Keratinocyte (primary cell): ENCODE results near the gene ALDOB. TPM values are rescaled to one million over a fixed set of nuclear protein-coding genes. Genes with fewer than 3 reads are reported as not detected.

Experiments used
- DNase-seq: peaks from one replicate; pipeline ENCODE4 v3.0.0-alpha.2; 2011; ENCODE audit warnings: low read depth, missing footprints, low spot score
- FAIRE-seq: peaks from 2 replicates; lab custom pipeline; 2011; peaks lifted over from hg19 to GRCh38; lab: Jason Lieb, UNC
- H2AFZ ChIP-seq: 2 replicates; pipeline ENCODE4 v1.6.0; 2012; ENCODE audit warnings: low read length, control low read depth, inconsistent platforms; ENCODE audit not compliant: control insufficient read depth
- H3K27ac ChIP-seq: 2 replicates; pipeline ENCODE4 v1.5.1; 2011; ENCODE audit warnings: low read length; ENCODE audit not compliant: control insufficient read depth, insufficient read depth
- H3K27me3 ChIP-seq: 3 replicates; pipeline ENCODE4 v1.6.0; 2011; ENCODE audit warnings: low read length; ENCODE audit not compliant: control insufficient read depth, insufficient read depth; ENCODE audit errors: extremely low read depth
- H3K36me3 ChIP-seq, 2 experiments: 2 replicates in 1 of 2; 3 replicates in 1 of 2; pipeline ENCODE4 v1.5.1; 2011; ENCODE audit warnings: low read length in 2 of 2, mild to moderate bottlenecking in 1 of 2; ENCODE audit not compliant: control insufficient read depth in 2 of 2, insufficient read depth in 2 of 2; ENCODE audit errors: extremely low read depth in 1 of 2
- H3K4me1 ChIP-seq: 3 replicates; pipeline ENCODE4 v1.5.1; 2011; ENCODE audit warnings: low read length; ENCODE audit not compliant: control insufficient read depth, insufficient read depth; ENCODE audit errors: extremely low read depth
- H3K4me2 ChIP-seq: 3 replicates; pipeline ENCODE4 v1.6.0; 2011; ENCODE audit warnings: low read depth, low read length; ENCODE audit not compliant: control insufficient read depth, insufficient read depth; ENCODE audit errors: extremely low read depth
- H3K4me3 ChIP-seq, 3 experiments: fragments of 200-600 bp in 1 of 3; sonication (generic) in 1 of 3; 2 replicates in 2 of 3; 3 replicates in 1 of 3; pipeline ENCODE4 v1.5.1; 2011 to 2016; ENCODE audit warnings: low read length in 3 of 3, mild to moderate bottlenecking in 3 of 3, control low read depth in 2 of 3, inconsistent platforms in 1 of 3, low read depth in 1 of 3, mixed read lengths in 1 of 3, mixed run types in 1 of 3, moderate library complexity in 1 of 3; ENCODE audit not compliant: control insufficient read depth in 2 of 3, insufficient read depth in 2 of 3; ENCODE audit errors: extremely low read depth in 1 of 3
- H3K79me2 ChIP-seq: 2 replicates; pipeline ENCODE4 v1.6.0; 2012; ENCODE audit warnings: low read length; ENCODE audit not compliant: control insufficient read depth, insufficient read depth
- H3K9ac ChIP-seq: 3 replicates; pipeline ENCODE4 v1.6.0; 2011; ENCODE audit warnings: low read length; ENCODE audit not compliant: control insufficient read depth, insufficient read depth; ENCODE audit errors: extremely low read depth
- H3K9me1 ChIP-seq: 3 replicates; pipeline ENCODE4 v1.6.0; 2011; ENCODE audit warnings: low read length; ENCODE audit not compliant: control insufficient read depth, insufficient read depth; ENCODE audit errors: extremely low read depth
- H3K9me3 ChIP-seq: 2 replicates; pipeline ENCODE4 v1.5.1; 2012; ENCODE audit warnings: low read depth, low read length; ENCODE audit not compliant: control insufficient read depth
- H4K20me1 ChIP-seq: 3 replicates; pipeline ENCODE4 v1.6.0; 2011; ENCODE audit warnings: low read length; ENCODE audit not compliant: control insufficient read depth, insufficient read depth; ENCODE audit errors: extremely low read depth
- CTCF ChIP-seq, 3 experiments: IDR thresholded peaks in 1 of 3; conservative IDR thresholded peaks in 1 of 3; optimal IDR thresholded peaks in 1 of 3; 2 replicates in 2 of 3; 3 replicates in 1 of 3; pipeline versions ENCODE3 to v1.5.1; 2011; ENCODE audit warnings: low read length in 3 of 3, mild to moderate bottlenecking in 3 of 3, moderate library complexity in 2 of 3, control low read depth in 1 of 3, inconsistent platforms in 1 of 3; ENCODE audit not compliant: insufficient read depth in 2 of 3; ENCODE audit errors: extremely low read depth in 1 of 3
- EZH2 ChIP-seq: IDR thresholded peaks from one replicate; pipeline ENCODE4 v1.6.1; 2012; ENCODE audit warnings: inconsistent platforms, mild to moderate bottlenecking, low read length, moderate library complexity
- dilution Hi-C: fragments of 300-500 bp; cut with MboI; formaldehyde crosslinking; loops from one replicate; pipeline ENCODE4 v1.7.0; 2020; ENCODE audit warnings: low sequenced_read_pairs; ENCODE audit not compliant: extremely low pct_ligation_motif_present
- polyA plus RNA-seq, 5 experiments: library from polyadenylated mRNA; depleted of rRNA in 3 of 5; stranded (reverse) in 3 of 5; stranded (forward) in 1 of 5; unstranded in 1 of 5; fragments of >200 nt; gene quantifications; 1 replicate in 1 of 5; 2 replicates in 3 of 5; 3 replicates in 1 of 5; pipeline versions ENCODE4 v1.2.1 to v1.2.3, GENCODE V29; 2011 to 2012; ENCODE audit warnings: missing spikeins in 2 of 5, low read depth in 1 of 5, low replicate concordance in 1 of 5
- small RNA-seq, 3 experiments: library from RNA; depleted of rRNA; stranded (forward); fragments of <200 nt; gene quantifications; one replicate each; pipeline ENCODE3, GENCODE V24; 2012; ENCODE audit warnings: low read depth in 3 of 3, low replicate concordance in 1 of 3; ENCODE audit not compliant: insufficient read length in 3 of 3

Gene ALDOB
- polyA plus RNA-seq, 1 donor (not counting 4 experiments of a cell fraction or from before 2014, with no cell fraction given) = not detected

- Histone ChIP-seq H3K9me3 (no peaks in the 10 kb centered on the region), H3K4me2 (no peak overlapping the region), H3K4me1 (peaks cover 8% of the 10 kb centered on the region), H3K4me3 (no peak overlapping the region), H4K20me1 (no peaks in the 10 kb centered on the region), H3K9me1 (no peaks in the 10 kb centered on the region), H2AFZ (no peak overlapping the region), H3K27ac (no peak overlapping the region), H3K79me2 (no peaks in the 10 kb centered on the region), H3K9ac (no peak overlapping the region), H3K27me3 (no peaks in the 10 kb centered on the region), H3K36me3 (no peaks in the 10 kb centered on the region)
- DNase-seq (no peak), FAIRE-seq (no peak)
- TF ChIP-seq CTCF (optimal IDR thresholded peaks at IDR 0.05 in 1 of 3, IDR thresholded peaks at IDR 0.05 in 1 of 3, conservative IDR thresholded peaks at IDR 0.05 in 1 of 3; ENCODE audit: extremely low read depth in 1 of 3, insufficient read depth in 2 of 3, low read length in 3 of 3) = no peak
- no peak for TF ChIP-seq EZH2
- dilution Hi-C loops = no loop called here
Observed at GRCh38 chr9:101372327-101373118, 63.1 kb downstream of the ALDOB start.

GRCh38 chr9:101371813-101372212 lies 63.8 kb downstream of the ALDOB start:
- no peak for DNase-seq
- H3K27ac ChIP-seq = no peak overlapping the region

More at GRCh38 chr9:101371813-101372212, 63.8 kb downstream of the ALDOB start:
- H3K4me3 ChIP-seq = no peak overlapping the region
- no peaks in the 10 kb centered on the region for H4K20me1 ChIP-seq
- no peaks in the 10 kb centered on the region for H3K9me1 ChIP-seq
- dilution Hi-C loops = no loop called here
- H3K79me2 ChIP-seq = no peaks in the 10 kb centered on the region
- H3K9ac ChIP-seq = no peak overlapping the region
- no peak overlapping the region for H3K4me2 ChIP-seq
- no peaks in the 10 kb centered on the region for H3K9me3 ChIP-seq
- H3K36me3 ChIP-seq = no peaks in the 10 kb centered on the region
- TF ChIP-seq EZH2 (no peak), CTCF (optimal IDR thresholded peaks at IDR 0.05 in 1 of 3, IDR thresholded peaks at IDR 0.05 in 1 of 3, conservative IDR thresholded peaks at IDR 0.05 in 1 of 3; ENCODE audit: extremely low read depth in 1 of 3, insufficient read depth in 2 of 3, low read length in 3 of 3) (no peak)
- H2AFZ ChIP-seq = no peak overlapping the region
- FAIRE-seq = no peak
- peaks cover 7% of the 10 kb centered on the region for H3K4me1 ChIP-seq
- H3K27me3 ChIP-seq = no peaks in the 10 kb centered on the region

Small RNA genes within 50 kb of the gene (small RNA-seq; reads per million reads assigned to genes)
- 0 reads per million in 3 experiments for gene AL353621.2

Other genes starting within 250 kb of the ALDOB start
- 0.02 to 0.14 TPM (median 0.08 TPM) in 3 replicates for gene BAAT, start 50.8 kb downstream of the ALDOB start, polyA plus RNA-seq
- gene MRPL50, start 37.2 kb downstream of the ALDOB start, polyA plus RNA-seq = 11.0 to 24.0 TPM (median 17.4 TPM) in 3 replicates
- gene ZNF189, start 36.9 kb downstream of the ALDOB start, polyA plus RNA-seq = 4.9 to 8.7 TPM (median 5.9 TPM) in 3 replicates
- 19.4 to 28.8 TPM (median 21.6 TPM) in 3 replicates for gene RNF20, start 98.1 kb upstream of the ALDOB start, polyA plus RNA-seq
- not detected in 3 replicates for gene PPP3R2, start 159.2 kb upstream of the ALDOB start, polyA plus RNA-seq